GDM1 (cell line): ENCODE data around the gene RPGR.

Experiments used
- DNase-seq: peaks from one replicate; lab custom pipeline; 2025; lab: John Stamatoyannopoulos, UW

RPGR gene

GRCh38 chrX:38320819-38321218, 6.5 kb downstream of the RPGR start:
- no peak for DNase-seq

GRCh38 chrX:38318606-38319005, 8.7 kb downstream of the RPGR start:
- DNase-seq = no peak

- no peak for DNase-seq
These were observed 9.1 kb downstream of the RPGR start for GRCh38 chrX:38318196-38318595.

- no peak for DNase-seq
These were observed 12.1 kb downstream of the RPGR start for GRCh38 chrX:38315186-38315585.

GRCh38 chrX:38313190-38313589, 14.1 kb downstream of the RPGR start:
- DNase-seq = no peak

GRCh38 chrX:38312436-38312835, 14.9 kb downstream of the RPGR start:
- no peak for DNase-seq

GRCh38 chrX:38311743-38312142, 15.6 kb downstream of the RPGR start:
- DNase-seq = no peak

GRCh38 chrX:38305971-38306370, 21.3 kb downstream of the RPGR start:
- DNase-seq = no peak

- no peak for DNase-seq
These were observed 23.3 kb downstream of the RPGR start for GRCh38 chrX:38304010-38304409.

- DNase-seq = no peak
These were observed 33.6 kb downstream of the RPGR start for GRCh38 chrX:38293741-38294140.

GRCh38 chrX:38287674-38288073, 39.6 kb downstream of the RPGR start:
- DNase-seq = no peak

- DNase-seq = no peak
These were observed 41.7 kb downstream of the RPGR start for GRCh38 chrX:38285649-38286048.

- DNase-seq = no peak
These were observed 45.3 kb downstream of the RPGR start for GRCh38 chrX:38282049-38282448.

GRCh38 chrX:38279188-38279587, 48.1 kb downstream of the RPGR start:
- DNase-seq = no peak

- DNase-seq = no peak
These were observed 48.6 kb downstream of the RPGR start for GRCh38 chrX:38278682-38279081.

- DNase-seq = no peak
These were observed 49.5 kb downstream of the RPGR start for GRCh38 chrX:38277802-38278201.

- no peak for DNase-seq
These were observed 50.2 kb downstream of the RPGR start for GRCh38 chrX:38277136-38277535.

- no peak for DNase-seq
These were observed 51.2 kb downstream of the RPGR start for GRCh38 chrX:38276089-38276488.

- no peak for DNase-seq
These were observed 51.7 kb downstream of the RPGR start for GRCh38 chrX:38275615-38276014.

- no peak for DNase-seq
These were observed 53.9 kb downstream of the RPGR start for GRCh38 chrX:38273453-38273852.

GRCh38 chrX:38271154-38271716, 56.1 kb downstream of the RPGR start:
- no peak for DNase-seq

GRCh38 chrX:38268011-38268410, 59.3 kb downstream of the RPGR start:
- no peak for DNase-seq

GRCh38 chrX:38262715-38263620, 64.3 kb downstream of the RPGR start:
- no peak for DNase-seq

- DNase-seq = no peak
These were observed 67.1 kb downstream of the RPGR start for GRCh38 chrX:38260231-38260630.
